SH-SY5Y (cell line): ENCODE data around the gene COX4I2.

Experiments used
- GATA2 ChIP-seq: IDR thresholded peaks from 2 replicates; pipeline ENCODE4 v1.6.1; 2011; ENCODE audit warnings: mild to moderate bottlenecking, low read depth, low read length
- GATA3 ChIP-seq: IDR thresholded peaks from 2 replicates; pipeline ENCODE4 v1.6.1; 2011; ENCODE audit warnings: low read depth, mild to moderate bottlenecking, low read length, moderate library complexity

- no peak for TF ChIP-seq GATA3
- no peak for TF ChIP-seq GATA2
These were observed 33.1 kb upstream of the COX4I2 start for GRCh38 chr20:31604567-31605030.
